Measurements from ENCODE around the gene DDR1.

GRCh38 chr6:30891816-30892538 lies 7.7 kb downstream of the DDR1 start:
- TF ChIP-seq POLR2A (IDR thresholded peaks at IDR 0.05; ENCODE audit: low read depth, low read length) (no peak), TAF1 (IDR thresholded peaks at IDR 0.05; ENCODE audit: low read depth, low read length) (no peak)

Measured in GM12891 (cell line).